DMS79 treated with DMSO at 0.1 percent for 48 hours (cell line): ENCODE measurements around the gene CHID1.

ENCODE experiments used
- DNase-seq: peaks from one replicate; lab custom pipeline; 2025; lab: John Stamatoyannopoulos, UW

Gene CHID1

GRCh38 chr11:910589-911030 is at the start of gene CHID1:
Gene CHID1, minus strand, starts transcription at chr11:910810. Its CDS starts 5,994 bp downstream, at chr11:904816.
- peak; percentile 29 for DNase-seq

- no peak for DNase-seq
Observed at GRCh38 chr11:959608-960007, 49.0 kb upstream of the CHID1 start.

GRCh38 chr11:959027-959426 is 48.4 kb upstream of the CHID1 start:
- no peak for DNase-seq

- DNase-seq, result no peak
Observed at GRCh38 chr11:958101-958500, 47.5 kb upstream of the CHID1 start.

GRCh38 chr11:957212-957920 is 46.8 kb upstream of the CHID1 start:
- DNase-seq, result no peak

GRCh38 chr11:955154-956063 is 44.8 kb upstream of the CHID1 start:
- DNase-seq, result no peak

GRCh38 chr11:954392-955153 is 44.0 kb upstream of the CHID1 start:
- no peak for DNase-seq

GRCh38 chr11:953512-953911 is 42.9 kb upstream of the CHID1 start:
- no peak for DNase-seq

GRCh38 chr11:952406-953385 is 42.1 kb upstream of the CHID1 start:
- DNase-seq, result no peak

GRCh38 chr11:951507-951906 is 40.9 kb upstream of the CHID1 start:
- DNase-seq, result no peak

GRCh38 chr11:947744-948143 is 37.1 kb upstream of the CHID1 start:
- no peak for DNase-seq

- DNase-seq, result no peak
Observed at GRCh38 chr11:945986-946385, 35.4 kb upstream of the CHID1 start.

- no peak for DNase-seq
Observed at GRCh38 chr11:944711-945470, 34.3 kb upstream of the CHID1 start.

GRCh38 chr11:942823-943222 is 32.2 kb upstream of the CHID1 start:
- DNase-seq, result no peak

GRCh38 chr11:940496-941135 is 30.0 kb upstream of the CHID1 start:
- DNase-seq, result no peak

- no peak for DNase-seq
Observed at GRCh38 chr11:937841-938261, 27.2 kb upstream of the CHID1 start.

GRCh38 chr11:936199-936598 is 25.6 kb upstream of the CHID1 start:
- no peak for DNase-seq

GRCh38 chr11:934527-934926 is 23.9 kb upstream of the CHID1 start:
- DNase-seq, result no peak

GRCh38 chr11:933936-934335 is 23.3 kb upstream of the CHID1 start:
- no peak for DNase-seq
